ENCODE results near the gene MSRB1. TPM values are rescaled to one million over a fixed set of nuclear protein-coding genes. Genes with fewer than 3 reads are reported as not detected.

MSRB1 gene
- total and polyA plus RNA-seq, 5 donors, result 18.0 to 39.2 (median 26.9) TPM

DNA sequence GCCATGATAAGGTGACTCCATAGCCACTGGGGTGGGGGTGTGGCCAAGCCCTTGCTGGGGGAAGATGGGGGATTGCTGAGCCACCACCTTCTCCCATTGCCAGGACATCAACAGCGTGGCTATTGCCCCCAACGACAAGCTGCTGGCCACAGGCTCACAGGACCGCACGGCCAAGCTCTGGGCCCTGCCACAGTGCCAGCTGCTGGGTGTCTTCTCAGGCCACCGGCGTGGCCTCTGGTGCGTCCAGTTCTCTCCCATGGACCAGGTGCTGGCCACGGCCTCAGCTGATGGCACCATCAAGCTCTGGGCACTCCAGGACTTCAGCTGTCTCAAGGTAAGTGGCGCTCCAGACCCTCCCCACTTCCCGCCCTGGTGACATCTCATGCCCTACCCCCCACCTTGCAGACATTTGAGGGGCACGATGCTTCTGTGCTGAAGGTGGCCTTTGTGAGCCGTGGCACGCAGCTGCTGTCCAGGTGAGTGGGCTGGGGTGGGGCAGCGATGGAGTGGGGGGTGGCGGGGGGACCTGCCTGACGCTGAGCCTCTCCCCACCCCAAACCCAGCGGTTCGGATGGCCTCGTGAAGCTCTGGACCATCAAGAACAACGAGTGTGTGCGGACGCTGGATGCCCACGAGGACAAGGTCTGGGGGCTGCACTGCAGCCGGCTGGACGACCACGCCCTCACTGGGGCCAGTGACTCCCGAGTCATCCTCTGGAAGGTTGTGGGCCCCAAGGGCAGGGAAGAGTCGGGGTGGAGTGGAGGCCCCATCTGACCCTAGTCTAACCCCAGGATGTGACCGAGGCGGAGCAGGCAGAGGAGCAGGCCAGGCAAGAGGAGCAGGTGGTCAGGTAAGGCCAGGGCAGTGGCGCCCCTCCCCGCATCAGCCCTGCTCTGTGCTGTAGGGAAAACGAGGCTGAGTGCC, 34.2 kb upstream of the MSRB1 start:
- intact Hi-C loops (cut with DNase I), result no loop called here
- DNase-seq, result peak in 1 of 3 donors; percentile 60

DNA sequence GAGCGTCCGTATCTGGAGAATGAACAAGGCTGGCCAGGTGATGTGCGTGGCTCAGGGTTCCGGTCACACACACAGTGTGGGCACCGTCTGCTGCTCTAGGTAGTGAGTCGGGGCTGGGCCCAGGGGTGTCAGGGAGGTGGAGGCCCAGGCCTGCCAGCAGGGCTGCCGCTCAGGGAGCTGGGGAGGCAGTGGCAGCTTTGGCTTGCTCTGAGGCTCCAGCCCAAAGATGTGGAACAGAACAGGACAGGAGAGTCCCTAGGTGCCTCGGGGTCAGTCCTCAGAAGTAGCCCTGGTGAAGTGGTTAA, 33.2 kb upstream of the MSRB1 start:
- DNase-seq, result no peak
- intact Hi-C loops (cut with DNase I), result no loop called here
- Histone ChIP-seq H3K9me3 (ENCODE audit: control insufficient read depth, low read length) (no peaks in the 10 kb centered on the region), H3K4me3 (ENCODE audit: low read length) (no peak overlapping the region), H3K27me3 (ENCODE audit: control insufficient read depth, insufficient read depth) (no peaks in the 10 kb centered on the region), H3K27ac (ENCODE audit: low read length) (no peak overlapping the region), H3K4me1 (ENCODE audit: control insufficient read depth, insufficient read depth, low read length) (peaks cover 5% of the 10 kb centered on the region)
- WGBS, result 96% methylated on average over 8 of the region's 8 CpGs
- ATAC-seq, result no peak

More for the DNA sequence above, 34.2 kb upstream of the MSRB1 start:
- Histone ChIP-seq H3K4me3 (ENCODE audit: low read length) (no peak overlapping the region), H3K4me1 (ENCODE audit: control insufficient read depth, insufficient read depth, low read length) (peaks cover 5% of the 10 kb centered on the region), H3K27ac (ENCODE audit: low read length) (no peak overlapping the region), H3K27me3 (ENCODE audit: control insufficient read depth, insufficient read depth) (no peaks in the 10 kb centered on the region), H3K9me3 (ENCODE audit: control insufficient read depth, low read length) (no peaks in the 10 kb centered on the region)
- WGBS, result 92% methylated on average over 33 of the region's 33 CpGs
- no peak for ATAC-seq

GRCh38 chr16:1975432-1976215, 32.6 kb upstream of the MSRB1 start:
- Histone ChIP-seq H3K27me3 (ENCODE audit: control insufficient read depth, insufficient read depth) (no peaks in the 10 kb centered on the region), H3K9me3 (ENCODE audit: control insufficient read depth, low read length) (no peaks in the 10 kb centered on the region), H3K27ac (ENCODE audit: low read length) (no peak overlapping the region), H3K4me3 (ENCODE audit: low read length) (no peak overlapping the region), H3K4me1 (ENCODE audit: control insufficient read depth, insufficient read depth, low read length) (peaks cover 9% of the 10 kb centered on the region)
- ATAC-seq (no peak), DNase-seq (no peak)
- intact Hi-C loops (cut with DNase I), result no loop called here
- WGBS, result 93% methylated on average over 33 of the region's 33 CpGs

- Histone ChIP-seq H3K27me3 (ENCODE audit: control insufficient read depth, insufficient read depth) (no peaks in the 10 kb centered on the region), H3K4me1 (ENCODE audit: control insufficient read depth, insufficient read depth, low read length) (peaks cover 9% of the 10 kb centered on the region), H3K27ac (ENCODE audit: low read length) (no peak overlapping the region), H3K4me3 (ENCODE audit: low read length) (no peak overlapping the region), H3K9me3 (ENCODE audit: control insufficient read depth, low read length) (no peaks in the 10 kb centered on the region)
- peak in 2 of 3 donors; percentile 8 to 62 for DNase-seq
- 93% methylated on average over 42 of the region's 42 CpGs for WGBS
- intact Hi-C loops (cut with DNase I), result no loop called here
- no peak for ATAC-seq
Observed at GRCh38 chr16:1974157-1975070, 31.4 kb upstream of the MSRB1 start.

DNA sequence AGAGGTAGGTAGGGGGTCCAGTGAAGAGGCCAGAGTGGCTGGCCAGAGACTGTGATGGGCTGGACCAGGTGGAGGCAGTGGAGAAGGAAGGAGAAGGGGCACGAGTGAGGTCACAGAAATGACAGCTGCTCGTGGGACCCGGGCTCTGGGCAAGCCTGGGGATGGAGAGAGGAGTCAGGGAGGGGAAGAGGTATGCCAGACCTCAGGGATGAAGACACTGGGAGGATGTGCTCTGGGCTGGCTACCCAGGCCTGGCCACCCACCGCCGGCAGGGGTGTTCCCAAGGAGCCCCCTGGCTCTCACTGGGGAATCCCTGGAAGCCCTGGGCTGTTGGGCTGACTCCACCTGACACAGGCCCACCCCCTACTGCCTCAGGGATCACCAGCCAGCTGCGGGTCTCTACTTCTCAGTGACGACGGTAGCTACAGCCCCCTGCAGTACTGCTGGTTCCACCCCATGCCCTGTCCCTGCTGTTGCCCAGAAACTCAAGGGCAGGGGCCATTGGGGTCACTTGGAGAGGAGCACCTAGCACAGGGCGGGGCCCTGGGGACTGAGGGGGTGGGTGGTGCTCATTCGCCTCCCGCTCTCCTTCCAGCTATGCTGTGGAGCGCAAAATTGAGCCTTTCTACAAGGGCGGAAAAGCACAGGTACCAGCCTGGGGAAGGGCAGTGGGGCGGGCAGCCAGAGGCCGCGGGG, 30.6 kb upstream of the MSRB1 start:
- no peak overlapping the region for H3K4me3 ChIP-seq (ENCODE audit: low read length)
- no peak overlapping the region for H3K27ac ChIP-seq (ENCODE audit: low read length)
- intact Hi-C loops (cut with DNase I), result no loop called here
- 90% methylated on average over 16 of the region's 16 CpGs for WGBS
- H3K4me1 ChIP-seq (ENCODE audit: control insufficient read depth, insufficient read depth, low read length), result peaks cover 9% of the 10 kb centered on the region
- no peaks in the 10 kb centered on the region for H3K27me3 ChIP-seq (ENCODE audit: control insufficient read depth, insufficient read depth)
- no peaks in the 10 kb centered on the region for H3K9me3 ChIP-seq (ENCODE audit: control insufficient read depth, low read length)
- ATAC-seq (no peak), DNase-seq (peak in 1 of 3 donors; percentile 12)

DNA sequence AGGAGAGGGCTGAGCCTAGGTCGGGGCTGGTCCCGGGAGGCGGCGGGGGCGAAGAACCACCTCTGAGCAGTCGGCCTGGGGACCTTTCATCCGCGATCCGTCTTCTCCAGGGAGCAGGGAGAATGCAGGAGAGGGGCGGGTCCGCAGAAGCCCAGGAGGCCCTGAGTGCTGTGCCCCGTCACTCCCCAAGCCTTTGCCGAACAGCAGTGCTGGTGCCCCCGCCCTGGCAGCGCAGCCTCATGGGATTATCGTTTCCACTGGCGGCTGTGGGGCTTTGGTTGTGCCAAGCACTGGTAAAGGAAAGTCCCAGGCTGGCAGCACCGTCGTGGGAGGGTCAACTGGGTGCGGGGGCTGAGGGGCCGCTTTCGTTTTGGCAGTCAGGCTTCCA, 29.5 kb upstream of the MSRB1 start:
- peaks cover 9% of the 10 kb centered on the region for H3K4me1 ChIP-seq (ENCODE audit: control insufficient read depth, insufficient read depth, low read length)
- peak overlapping the region; percentile 78 for H3K4me3 ChIP-seq (ENCODE audit: low read length)
- H3K27me3 ChIP-seq (ENCODE audit: control insufficient read depth, insufficient read depth), result no peaks in the 10 kb centered on the region
- H3K9me3 ChIP-seq (ENCODE audit: control insufficient read depth, low read length), result no peaks in the 10 kb centered on the region
- ATAC-seq (no peak), DNase-seq (peak in 2 of 3 donors; percentile 19 to 59)
- no peak overlapping the region for H3K27ac ChIP-seq (ENCODE audit: low read length)
- intact Hi-C loops (cut with DNase I), result no loop called here
- WGBS, result 3% methylated on average over 22 of the region's 22 CpGs

DNA sequence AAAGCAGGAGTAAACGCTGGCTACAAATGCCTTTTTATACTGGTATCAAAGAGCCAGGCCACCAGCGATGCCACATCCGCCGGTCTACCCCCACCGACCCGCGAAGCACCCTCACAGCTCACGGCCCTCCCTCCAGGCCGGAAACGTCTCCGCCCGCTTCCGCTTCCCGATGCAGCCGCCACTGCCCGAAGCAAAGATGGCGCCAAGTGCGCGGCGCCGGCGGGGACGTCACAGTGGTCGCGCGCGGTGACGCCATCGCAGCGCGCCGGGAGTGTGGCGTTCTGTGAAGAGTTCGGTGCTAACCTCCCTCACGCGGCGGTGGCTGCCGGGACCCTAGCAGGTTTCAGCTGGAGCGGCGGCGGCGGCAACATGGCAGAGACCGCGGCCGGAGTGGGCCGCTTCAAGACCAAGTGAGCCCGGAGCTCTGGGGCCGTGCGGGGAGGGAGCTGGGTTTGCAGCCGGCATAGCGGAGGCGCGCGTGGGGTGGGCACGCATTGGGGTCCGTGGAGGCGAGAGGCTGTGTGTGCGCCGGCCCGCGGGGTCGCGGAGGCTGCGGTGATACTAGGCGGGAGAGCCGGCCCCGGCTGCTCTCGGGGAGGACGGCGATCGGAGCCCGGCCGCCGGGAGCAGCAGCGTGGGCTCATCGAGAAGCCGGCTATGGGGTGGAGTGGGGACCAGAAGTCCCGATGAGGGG, 28.9 kb upstream of the MSRB1 start, which contains the start of gene TBL3:
TSS of gene TBL3 (plus strand) at position 258 of the 694 bp plus-strand sequence. CDS start at position 370, 112 bp downstream.
- under 1% methylated on average over 78 of the region's 78 CpGs for WGBS
- DNase-seq, result peak; percentile 94 to 98 (median 97)
- peak; percentile 94 for ATAC-seq

GRCh38 chr16:1968146-1968953, 25.4 kb upstream of the MSRB1 start:
- DNase-seq (no peak), ATAC-seq (no peak)
- intact Hi-C loops (cut with DNase I), result no loop called here

More for the DNA sequence above, 28.9 kb upstream of the MSRB1 start, which contains the start of gene TBL3:
- H3K27me3 ChIP-seq (ENCODE audit: control insufficient read depth, insufficient read depth), result no peaks in the 10 kb centered on the region
- H3K4me1 ChIP-seq (ENCODE audit: control insufficient read depth, insufficient read depth, low read length), result peaks cover 9% of the 10 kb centered on the region
- peak within 1 kb of the TSS; percentile 86 for H3K27ac ChIP-seq (ENCODE audit: low read length)
- peak within 1 kb of the TSS; percentile 78 for H3K4me3 ChIP-seq (ENCODE audit: low read length)
- no peaks in the 10 kb centered on the region for H3K9me3 ChIP-seq (ENCODE audit: control insufficient read depth, low read length)
- intact Hi-C loops (cut with DNase I), result no loop called here

DNA sequence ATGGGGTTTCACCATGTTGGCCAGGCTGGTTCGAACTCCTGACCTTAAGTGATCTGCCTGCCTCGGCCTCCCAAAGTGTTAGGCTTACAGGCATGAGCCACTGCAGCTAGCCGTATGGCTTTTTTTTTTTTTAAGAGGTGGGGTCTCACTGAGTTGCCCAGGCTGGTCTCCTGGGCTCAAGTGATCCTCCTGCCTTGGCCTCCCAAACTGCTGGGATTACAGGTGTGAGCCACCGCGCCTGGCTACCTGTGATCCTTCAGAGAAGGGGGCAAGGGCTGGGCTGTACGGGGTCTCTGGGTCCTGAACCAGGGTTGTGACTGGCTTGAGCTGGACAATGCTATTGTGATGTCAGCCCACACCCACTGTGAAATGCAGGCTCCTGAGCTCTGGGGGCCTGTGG, 23.5 kb upstream of the MSRB1 start, which contains the start of gene RNF151:
TSS of gene RNF151 (plus strand) at position 397 of the 400 bp plus-strand sequence. CDS start 26 bp downstream, outside the sequence.
- Histone ChIP-seq H3K27me3 (ENCODE audit: control insufficient read depth, insufficient read depth) (no peaks in the 10 kb centered on the region), H3K9me3 (ENCODE audit: control insufficient read depth, low read length) (no peaks in the 10 kb centered on the region), H3K4me3 (ENCODE audit: low read length) (peak within 1 kb of the TSS; percentile 81), H3K27ac (ENCODE audit: low read length) (no peak within 1 kb of the TSS), H3K4me1 (ENCODE audit: control insufficient read depth, insufficient read depth, low read length) (peaks cover 17% of the 10 kb centered on the region)
- intact Hi-C loops (cut with DNase I), result no loop called here
- ATAC-seq (no peak), DNase-seq (no peak)
- 96% methylated on average over 6 of the region's 6 CpGs for WGBS

More at GRCh38 chr16:1968146-1968953, 25.4 kb upstream of the MSRB1 start:
- no peak overlapping the region for H3K4me3 ChIP-seq (ENCODE audit: low read length)
- peaks cover 21% of the 10 kb centered on the region for H3K4me1 ChIP-seq (ENCODE audit: control insufficient read depth, insufficient read depth, low read length)
- H3K9me3 ChIP-seq (ENCODE audit: control insufficient read depth, low read length), result no peaks in the 10 kb centered on the region
- H3K27ac ChIP-seq (ENCODE audit: low read length), result no peak overlapping the region
- no peaks in the 10 kb centered on the region for H3K27me3 ChIP-seq (ENCODE audit: control insufficient read depth, insufficient read depth)
- WGBS, result 88% methylated on average over 41 of the region's 41 CpGs
